GM21528 (cell line): ENCODE data around the gene FOS.

Experiments used
- ATAC-seq: cut with Tn5 transposase; IDR thresholded peaks from one replicate; pipeline ENCODE4 v1.9.1; 2021; ENCODE audit warnings: mild to moderate bottlenecking, moderate library complexity; ENCODE audit not compliant: unreplicated experiment, low FRiP score

Gene FOS

DNA sequence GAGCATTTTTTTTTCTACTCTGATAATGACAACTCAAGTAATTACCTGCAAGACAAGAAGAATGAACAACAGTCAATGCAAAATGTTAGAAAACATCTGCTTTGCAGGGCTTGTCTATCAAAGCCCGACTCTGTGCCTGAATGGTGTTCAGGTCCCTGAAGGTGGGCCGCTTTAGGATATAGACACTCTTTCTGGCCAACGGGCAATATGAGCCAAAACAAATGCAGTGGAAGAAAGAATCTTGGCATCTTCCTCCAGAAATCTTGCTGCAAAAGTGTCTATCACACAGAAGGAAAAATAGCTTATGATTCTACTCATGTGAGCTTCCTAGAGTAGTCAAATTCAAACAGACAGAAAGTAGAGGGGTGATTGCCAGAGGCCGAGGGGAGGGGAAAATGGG is 32.7 kb downstream of the FOS start:
- no peak for ATAC-seq

DNA sequence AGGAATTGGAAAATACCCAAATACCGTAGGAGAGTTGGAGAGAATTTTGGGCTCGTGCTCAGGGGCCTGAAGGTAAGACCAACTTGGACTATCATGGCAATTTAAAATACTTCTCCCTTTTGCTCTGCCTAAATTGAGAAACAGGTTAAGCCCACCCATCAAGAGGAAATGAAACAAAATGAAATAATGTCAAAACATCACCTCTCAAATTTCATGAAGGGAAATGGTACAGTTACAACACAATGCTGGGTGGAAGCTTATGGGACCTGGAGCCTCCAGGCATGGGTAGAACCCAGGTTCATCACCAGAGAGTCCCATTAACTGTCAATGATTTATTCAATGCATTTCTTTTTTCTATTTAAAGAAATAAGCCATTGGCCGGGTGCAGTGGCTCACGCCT is 33.7 kb downstream of the FOS start:
- no peak for ATAC-seq

DNA sequence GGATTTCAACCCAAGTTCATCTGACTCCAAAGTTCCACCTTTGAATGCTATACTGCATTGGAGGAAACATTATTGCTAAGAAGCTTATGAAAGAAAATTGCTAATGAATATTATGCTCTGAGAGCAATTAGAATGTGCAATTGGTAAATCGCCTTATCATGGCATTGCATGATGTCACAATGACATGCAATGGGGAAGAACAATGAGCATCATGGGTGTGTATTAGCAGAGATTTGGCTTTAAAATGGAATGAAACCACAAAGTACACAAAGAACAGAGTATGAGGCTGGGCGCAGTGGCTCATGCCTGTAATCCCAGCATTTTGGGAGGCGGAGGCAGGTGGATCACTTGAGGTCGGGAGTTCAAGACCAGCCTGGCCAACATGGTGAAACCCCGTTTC is 34.7 kb downstream of the FOS start:
- no peak for ATAC-seq

DNA sequence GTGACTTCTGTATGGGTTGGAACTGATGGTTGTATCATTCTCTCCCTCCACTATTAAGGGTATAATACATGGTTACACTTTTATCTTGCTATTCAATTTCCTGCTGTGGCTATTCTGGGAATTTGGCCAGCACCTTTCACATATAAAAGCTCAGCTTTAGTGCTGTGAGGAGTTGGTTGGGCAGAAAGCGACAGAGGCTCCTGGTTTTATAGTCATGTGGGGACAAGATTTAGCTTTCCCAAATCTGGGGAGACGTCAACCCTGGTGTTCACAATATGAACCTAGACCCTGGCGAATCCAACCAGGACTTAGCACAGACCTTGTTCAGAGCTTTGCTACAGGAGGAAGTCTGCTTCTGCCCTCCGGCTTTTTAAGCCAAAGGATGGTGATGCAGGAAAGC is 36.5 kb downstream of the FOS start:
- no peak for ATAC-seq

DNA sequence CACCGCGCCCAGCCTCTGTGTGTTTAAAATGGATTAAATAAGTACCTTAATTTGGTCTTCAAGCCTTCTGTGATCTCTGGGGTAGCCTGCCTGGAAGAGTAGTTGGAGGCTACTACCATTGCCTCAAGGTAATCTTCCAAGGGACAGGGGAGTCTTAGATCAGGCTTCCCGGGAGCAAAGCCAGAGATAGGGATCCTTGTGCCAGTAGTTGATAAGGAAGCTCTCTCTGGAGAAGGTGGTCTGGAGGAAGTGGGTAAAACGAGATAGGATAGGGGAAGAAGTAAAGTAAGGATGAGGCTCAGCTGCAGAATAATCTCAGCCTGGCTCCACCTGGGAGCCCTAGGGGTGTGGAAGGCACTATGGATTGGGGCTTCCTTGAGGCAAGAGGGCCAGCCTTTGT is 38.5 kb downstream of the FOS start:
- no peak for ATAC-seq

DNA sequence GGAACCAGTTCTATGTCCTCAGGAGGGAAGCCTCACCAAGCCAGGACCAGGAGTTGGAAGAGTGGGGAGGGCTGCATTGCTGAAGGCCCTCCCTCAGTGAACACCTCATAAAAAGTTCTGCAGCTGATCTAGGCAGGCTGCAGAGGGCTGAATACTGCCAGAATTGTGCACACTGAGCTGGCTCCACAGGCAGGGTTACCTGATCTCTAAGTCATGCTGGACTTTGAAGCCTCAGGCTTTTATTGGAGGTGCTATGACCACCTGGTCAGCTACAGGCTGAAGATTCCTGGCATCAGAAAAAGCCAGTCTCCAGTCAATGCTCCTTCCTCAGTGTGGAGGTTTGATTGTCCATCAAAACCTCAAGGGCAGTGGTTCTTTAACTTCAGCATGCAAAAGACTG is 39.7 kb downstream of the FOS start:
- no peak for ATAC-seq

DNA sequence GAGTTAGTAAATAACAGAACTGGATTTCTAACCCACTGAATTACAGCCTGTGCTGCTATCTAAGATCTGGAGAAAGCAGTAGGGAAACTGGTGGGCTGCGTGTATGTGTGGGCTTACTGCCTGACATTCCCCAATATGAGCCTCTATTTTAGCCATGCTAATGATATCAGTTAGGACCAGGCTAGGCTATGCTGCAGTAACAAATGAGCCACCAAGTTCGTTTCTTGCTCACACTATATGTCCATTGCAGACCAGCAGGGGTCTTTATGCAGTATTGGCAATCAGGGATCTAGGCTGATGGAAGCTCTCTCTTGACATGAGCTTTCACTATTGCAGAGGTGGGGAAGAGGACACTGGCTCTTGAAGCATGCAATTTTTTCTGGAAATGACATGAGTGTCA is 40.4 kb downstream of the FOS start:
- no peak for ATAC-seq

DNA sequence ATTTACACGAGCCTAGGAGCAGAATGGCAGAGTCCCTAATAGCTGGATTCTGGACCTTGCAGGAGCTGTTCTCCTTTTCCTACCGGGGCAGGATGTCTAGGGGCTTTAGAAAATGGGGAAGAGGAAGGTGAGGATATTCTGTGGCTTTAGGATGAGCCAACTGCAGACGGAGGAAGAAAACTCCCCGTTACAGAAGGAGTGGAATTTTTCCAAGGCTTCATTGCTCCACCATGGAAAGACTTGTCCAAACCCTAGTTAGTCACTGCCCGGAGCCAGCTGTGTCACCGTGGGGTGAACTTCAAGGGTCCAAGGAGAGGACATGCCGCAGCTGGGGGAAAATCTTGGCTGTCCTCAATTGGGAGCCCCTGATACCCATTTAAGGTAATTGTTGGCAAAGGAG is 41.6 kb downstream of the FOS start:
- no peak for ATAC-seq

DNA sequence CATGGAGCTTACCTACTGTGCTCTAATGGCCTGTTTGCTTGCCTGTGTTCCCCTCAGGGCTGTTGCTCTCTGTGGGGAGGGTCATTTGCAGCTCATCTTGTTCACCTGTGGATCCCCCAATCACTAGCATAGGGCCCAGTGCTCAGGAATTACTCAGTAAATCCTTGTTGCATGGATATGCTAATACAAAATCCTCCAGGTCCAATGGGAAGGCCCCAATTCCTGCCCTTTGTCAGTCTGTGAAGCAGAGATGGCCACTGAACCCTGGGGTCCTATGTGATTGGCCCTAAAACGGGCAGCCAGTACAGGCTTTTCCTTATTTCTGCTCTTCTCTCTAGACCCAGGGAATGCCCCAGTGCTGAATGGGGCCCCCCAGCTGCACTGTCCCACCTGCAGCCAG is 44.1 kb downstream of the FOS start:
- no peak for ATAC-seq

DNA sequence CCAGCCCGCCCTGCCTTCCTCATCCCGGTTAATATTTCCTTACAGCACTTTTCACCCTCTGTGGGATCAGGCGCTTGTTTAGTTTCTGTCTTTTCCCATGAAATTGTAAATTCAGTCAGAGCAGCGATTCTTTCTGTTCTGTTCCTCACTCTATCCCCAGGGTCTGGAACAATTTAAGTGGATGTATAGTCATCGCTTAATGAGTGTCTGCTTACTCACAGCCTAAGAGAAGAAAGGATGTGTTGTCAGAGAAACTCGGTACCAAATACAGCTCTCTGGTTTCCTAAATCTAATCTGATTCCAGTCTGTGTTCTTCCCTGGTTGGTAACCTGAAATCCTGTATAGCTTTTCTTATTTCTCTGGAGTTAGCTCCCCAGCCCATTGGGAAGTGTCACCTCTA is 44.9 kb downstream of the FOS start:
- no peak for ATAC-seq

DNA sequence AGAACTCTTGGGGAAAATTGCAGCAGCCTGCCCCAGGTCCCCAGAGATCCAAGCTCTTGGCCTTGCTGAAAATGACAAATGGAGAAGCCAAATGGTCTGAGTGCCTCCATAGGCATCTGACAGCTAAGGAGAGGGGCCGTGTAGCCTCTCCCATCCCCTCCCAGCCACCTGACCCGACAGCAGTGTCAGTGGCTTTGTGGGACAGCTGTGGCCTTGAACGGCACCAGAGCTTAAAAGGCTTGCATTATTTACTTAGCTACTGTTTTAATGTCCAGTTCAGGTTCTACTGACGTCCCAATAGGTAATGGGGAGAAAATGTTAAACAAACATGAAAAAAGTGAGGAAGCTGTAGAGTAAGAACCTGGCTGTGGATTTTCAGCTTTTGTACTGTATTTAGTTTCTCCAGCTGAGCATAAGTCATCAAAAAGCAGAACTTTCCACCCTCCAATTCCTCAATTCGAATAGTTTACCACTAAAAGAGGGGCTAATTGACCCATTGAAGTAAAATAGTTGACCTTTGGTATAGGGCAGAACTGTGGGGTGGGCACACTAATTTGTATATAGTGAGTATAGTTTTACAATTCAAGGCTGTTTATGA is 50.0 kb downstream of the FOS start:
- ATAC-seq: no peak

DNA sequence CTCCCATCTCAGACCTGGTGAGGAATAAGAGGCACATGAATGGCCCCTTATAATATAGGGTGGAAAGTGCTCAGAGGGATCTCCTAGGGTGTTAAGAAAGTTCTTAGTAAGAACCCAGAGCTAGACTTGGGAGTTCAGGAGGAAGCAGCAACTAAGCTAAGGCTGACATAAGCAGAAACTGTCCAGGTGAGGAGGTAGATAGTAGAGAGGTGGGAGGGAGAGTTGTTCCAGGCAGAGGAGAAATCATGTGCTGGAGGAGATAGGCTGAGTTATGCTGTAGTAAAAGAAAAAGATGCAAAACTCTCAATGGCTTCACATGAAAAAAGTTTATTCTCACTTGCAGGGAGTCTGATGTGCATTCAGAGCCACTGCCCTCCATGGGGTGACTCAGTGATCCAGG is 50.7 kb downstream of the FOS start:
- no peak for ATAC-seq

DNA sequence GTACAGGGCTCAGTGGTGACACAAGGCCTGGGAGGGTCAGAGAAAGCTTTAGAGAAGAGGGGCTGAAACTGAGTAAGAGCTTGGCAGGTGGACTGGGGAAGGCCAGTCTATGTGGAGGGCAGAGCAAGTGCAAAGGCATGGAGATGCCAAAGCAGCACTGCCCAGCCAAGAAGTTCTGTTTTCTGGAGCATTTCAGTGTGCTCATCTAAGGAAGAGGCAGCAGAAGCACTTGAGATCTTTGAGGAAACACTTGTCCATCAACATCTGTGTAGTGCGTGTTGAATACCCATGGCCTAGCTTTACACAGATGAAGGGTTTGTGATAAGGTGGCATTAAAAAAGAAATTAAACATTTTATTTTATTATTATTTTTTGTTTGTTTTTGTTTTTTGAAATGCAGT is 52.8 kb downstream of the FOS start:
- ATAC-seq: no peak
